ENCODE results near the gene LAIR1. TPM values are rescaled to one million over a fixed set of nuclear protein-coding genes. Genes with fewer than 3 reads are reported as not detected.
A peak's percentile ranks its signal among the peaks of the same experiment; 100 is the strongest.
"Not testable (repeated sequence)": the region's sequence is repeated elsewhere in the genome, so short reads cannot be mapped to it uniquely, and the experiment has no call there.

LAIR1 gene
- total RNA-seq, 6 donors from 2014 or later, result 46.5 to 228 (median 111) TPM

- H3K36me3 ChIP-seq; H3K9me3 ChIP-seq; H3K27me3 ChIP-seq; ATAC-seq (ENCODE audit: low FRiP score in 2 of 2): not testable (repeated sequence)
- TF ChIP-seq POLR2AphosphoS5 (IDR thresholded peaks at IDR 0.05), result peak in 1 of 2 donors; percentile 46
- Histone ChIP-seq H3K4me1 (peaks cover 0 to 15% (median 5%) of the 10 kb centered on the region in 4 donors), H3K4me3 (peak overlapping the region in 1 of 4 donors; percentile 18), H3K27ac (peak overlapping the region in 1 of 4 donors; percentile 43)
- DNase-seq, result peak in 1 of 2 donors; percentile 67
- WGBS, 2 donors, result 53 to 62% methylated on average over 6 to 8 of the region's 10 CpGs
These were observed 5.7 kb upstream of the LAIR1 start for GRCh38 chr19:54370434-54370796.

- 51 to 56% methylated on average over 11 to 13 of the region's 19 CpGs for WGBS, 2 donors
- not testable (repeated sequence) for H3K27me3 ChIP-seq, H3K36me3 ChIP-seq, H3K9me3 ChIP-seq, DNase-seq
- Histone ChIP-seq H3K27ac (peak overlapping the region; percentile 24 to 72 (median 38)), H3K4me3 (peak overlapping the region in 2 of 4 donors; percentile 7 to 18), H3K4me1 (peaks cover 0 to 15% (median 5%) of the 10 kb centered on the region in 4 donors)
- peak; percentile 35 to 39 for ATAC-seq (ENCODE audit: low FRiP score in 2 of 2)
- peak in 1 of 4 donors; percentile 56 for TF ChIP-seq POLR2A (IDR thresholded peaks at IDR 0.05)
These were observed 5.1 kb upstream of the LAIR1 start for GRCh38 chr19:54369688-54370433.

- no peaks in the 10 kb centered on the region for H3K27me3 ChIP-seq
- no peaks in the 10 kb centered on the region for H3K9me3 ChIP-seq
- ATAC-seq (ENCODE audit: low FRiP score in 2 of 2), result no peak
- TF ChIP-seq CTCF (IDR thresholded peaks at IDR 0.05), result no peak
- no peak for TF ChIP-seq EP300 (IDR thresholded peaks at IDR 0.05)
- TF ChIP-seq POLR2A (IDR thresholded peaks at IDR 0.05), result no peak
- no peak for TF ChIP-seq POLR2AphosphoS5 (IDR thresholded peaks at IDR 0.05)
- H3K4me1 ChIP-seq, result peaks cover 0 to 14% (median 5%) of the 10 kb centered on the region in 4 donors
- WGBS, 2 donors, result 44 to 46% methylated on average over 8 of the region's 8 CpGs
- H3K27ac ChIP-seq, result peak overlapping the region; percentile 24 to 72 (median 38)
- DNase-seq, result no peak
- no peaks in the 10 kb centered on the region for H3K36me3 ChIP-seq
- H3K4me3 ChIP-seq, result peak overlapping the region in 1 of 4 donors; percentile 7
These were observed 4.5 kb upstream of the LAIR1 start for GRCh38 chr19:54369082-54369687.

- H3K27me3 ChIP-seq, result no peaks in the 10 kb centered on the region
- H3K27ac ChIP-seq, result peak overlapping the region in 1 of 4 donors; percentile 86
- no peak overlapping the region for H3K4me3 ChIP-seq
- TF ChIP-seq CTCF (IDR thresholded peaks at IDR 0.05) (no peak), EP300 (IDR thresholded peaks at IDR 0.05) (no peak), POLR2A (IDR thresholded peaks at IDR 0.05) (no peak), POLR2AphosphoS5 (IDR thresholded peaks at IDR 0.05) (no peak)
- H3K9me3 ChIP-seq, result no peaks in the 10 kb centered on the region
- no peak for ATAC-seq (ENCODE audit: low FRiP score in 2 of 2)
- H3K4me1 ChIP-seq, result peaks cover 0 to 5% (median under 1%) of the 10 kb centered on the region in 4 donors
- DNase-seq, result no peak
- WGBS, 2 donors, result 46 to 53% methylated on average over 6 of the region's 6 CpGs
- H3K36me3 ChIP-seq, result no peaks in the 10 kb centered on the region
These were observed 2.1 kb upstream of the LAIR1 start for GRCh38 chr19:54366811-54367210.

GRCh38 chr19:54365798-54366197 lies 1.1 kb upstream of the LAIR1 start:
- H3K27ac ChIP-seq, result peak overlapping the region in 3 of 4 donors; percentile 85 to 87 (median 86)
- WGBS, 2 donors, result 82 to 84% methylated on average over 13 of the region's 13 CpGs
- ATAC-seq (ENCODE audit: low FRiP score in 2 of 2), result not testable (repeated sequence)

GRCh38 chr19:54361680-54362422 lies 2.9 kb downstream of the LAIR1 start:
- not testable (repeated sequence) for H3K9me3 ChIP-seq; DNase-seq; H3K4me1 ChIP-seq; ATAC-seq (ENCODE audit: low FRiP score in 2 of 2); H3K36me3 ChIP-seq; H3K27me3 ChIP-seq
- peak overlapping the region in 3 of 4 donors; percentile 53 to 86 (median 59) for H3K27ac ChIP-seq
- peak overlapping the region in 3 of 4 donors; percentile 29 to 45 (median 37) for H3K4me3 ChIP-seq
- 21 to 33% methylated on average over 6 to 7 of the region's 10 CpGs for WGBS, 2 donors

More at GRCh38 chr19:54365798-54366197, 1.1 kb upstream of the LAIR1 start:
- not testable (repeated sequence) for DNase-seq, H3K36me3 ChIP-seq, H3K27me3 ChIP-seq, H3K4me1 ChIP-seq, H3K4me3 ChIP-seq, H3K9me3 ChIP-seq

Data from upper lobe of left lung (tissue), 6 donors.